Activated T-helper 1 cell treated with anti-CD3 and anti-CD28 coated beads, Interleukin-12 subunit alpha, Interleukin-12 subunit beta, Interleukin-2, Interleukin-4 antibody, amounts not matched to agents 30 ng/mL and 10 ng/mL and 1 ng/mL, durations not matched to agents 14 hours and 24 hours and 36 hours (primary cell): ENCODE results near the gene SLC39A5. TPM values are rescaled to one million over a fixed set of nuclear protein-coding genes. Genes with fewer than 3 reads are reported as not detected.
"Not testable (repeated sequence)": the region's sequence is repeated elsewhere in the genome, so short reads cannot be mapped to it uniquely, and the experiment has no call there.

Experiments
- DNase-seq: peaks from one replicate; pipeline ENCODE4 v3.0.0; 2021; ENCODE audit warnings: low spot score
- H3K27ac Mint-ChIP-seq: one replicate; pipeline ENCODE4 v1.8.0; 2021; ENCODE audit warnings: mild to moderate bottlenecking, mixed read lengths
- H3K27me3 Mint-ChIP-seq: one replicate; pipeline ENCODE4 v1.8.0; 2022; ENCODE audit warnings: mild to moderate bottlenecking, moderate library complexity, mixed read lengths; ENCODE audit not compliant: insufficient read depth
- H3K36me3 Mint-ChIP-seq: one replicate; pipeline ENCODE4 v1.8.0; 2021; ENCODE audit warnings: low read depth, mixed read lengths
- H3K4me1 Mint-ChIP-seq: one replicate; pipeline ENCODE4 v1.8.0; 2021; ENCODE audit warnings: low read depth, mixed read lengths
- H3K4me3 Mint-ChIP-seq: one replicate; pipeline ENCODE4 v1.8.0; 2021; ENCODE audit warnings: mild to moderate bottlenecking, moderate library complexity, mixed read lengths
- H3K9me3 Mint-ChIP-seq: one replicate; pipeline ENCODE4 v1.8.0; 2021; ENCODE audit warnings: mixed read lengths
- intact Hi-C: fragments of 100-400 bp; cut with micrococcal nuclease; formaldehyde crosslinking; loops from one replicate; pipeline ENCODE4 v1.15.1; 2024
- total RNA-seq: library from RNA; stranded (reverse); gene quantifications from 2 replicates; pipeline ENCODE4 v1.2.3, GENCODE V29; 2022

Gene SLC39A5
- 0.54 and 1.4 TPM in 2 replicates for total RNA-seq

GRCh38 chr12:56229916-56230431, at the start of gene SLC39A5:
Gene SLC39A5 (plus strand): TSS chr12:56230051. CDS start chr12:56231275, 1,224 bp downstream.
- H3K4me3 Mint-ChIP-seq: no peak within 1 kb of the TSS
- no peaks in the 10 kb centered on the region for H3K27me3 Mint-ChIP-seq
- no peak for DNase-seq
- intact Hi-C loops: no loop called here
- no peak within 1 kb of the TSS for H3K27ac Mint-ChIP-seq
- no peaks in the 10 kb centered on the region for H3K9me3 Mint-ChIP-seq
- H3K36me3 Mint-ChIP-seq: peaks cover 15% of the 10 kb centered on the region
- H3K4me1 Mint-ChIP-seq: peaks cover 12% of the 10 kb centered on the region

GRCh38 chr12:56186957-56187356, 42.9 kb upstream of the SLC39A5 start:
- intact Hi-C loops: loop anchor here (10.0 kb wide), 1 partner anchor 142 kb away; the partner anchor contains the start of gene RPS26
- no peaks in the 10 kb centered on the region for H3K9me3 Mint-ChIP-seq
- no peak for DNase-seq
- no peak overlapping the region for H3K27ac Mint-ChIP-seq
- peaks cover 2% of the 10 kb centered on the region for H3K27me3 Mint-ChIP-seq
- H3K36me3 Mint-ChIP-seq: peaks cover 24% of the 10 kb centered on the region
- peaks cover 43% of the 10 kb centered on the region for H3K4me1 Mint-ChIP-seq
- H3K4me3 Mint-ChIP-seq: peak overlapping the region; percentile 95

- intact Hi-C loops: loop anchor here (1.0 to 10.0 kb wide), 3 partner anchors 30 to 449 kb away; partner anchors contain the start of genes MYL6 and RPS26
- H3K36me3 Mint-ChIP-seq: peaks cover 24% of the 10 kb centered on the region
- no peak for DNase-seq
- peak overlapping the region; percentile 92 for H3K27ac Mint-ChIP-seq
- no peaks in the 10 kb centered on the region for H3K9me3 Mint-ChIP-seq
- peaks cover 2% of the 10 kb centered on the region for H3K27me3 Mint-ChIP-seq
- H3K4me1 Mint-ChIP-seq: peaks cover 52% of the 10 kb centered on the region
- H3K4me3 Mint-ChIP-seq: peak overlapping the region; percentile 95
Measured at GRCh38 chr12:56188131-56188777, 41.6 kb upstream of the SLC39A5 start.

GRCh38 chr12:56188778-56189098, 41.1 kb upstream of the SLC39A5 start:
- intact Hi-C loops: loop anchor here (1.0 to 10.0 kb wide), 6 partner anchors 30 to 450 kb away; partner anchors contain the start of genes MYL6 and RPS26
- Mint-ChIP-seq H3K27ac (peak overlapping the region; percentile 92), H3K9me3 (no peaks in the 10 kb centered on the region), H3K4me3 (peak overlapping the region; percentile 95), H3K27me3 (peaks cover 2% of the 10 kb centered on the region), H3K36me3 (peaks cover 23% of the 10 kb centered on the region), H3K4me1 (peaks cover 55% of the 10 kb centered on the region)
- DNase-seq: no peak

- peaks cover 20% of the 10 kb centered on the region for H3K36me3 Mint-ChIP-seq
- peaks cover 2% of the 10 kb centered on the region for H3K27me3 Mint-ChIP-seq
- H3K4me1 Mint-ChIP-seq: peaks cover 55% of the 10 kb centered on the region
Measured at GRCh38 chr12:56189099-56189917, 40.5 kb upstream of the SLC39A5 start, which contains the start of gene SMARCC2. Gene SMARCC2 (minus strand): TSS chr12:56189483. CDS start chr12:56189461, 22 bp downstream.

GRCh38 chr12:56189918-56190694, 39.7 kb upstream of the SLC39A5 start:
- Mint-ChIP-seq H3K4me3 (peak overlapping the region; percentile 93), H3K9me3 (no peaks in the 10 kb centered on the region), H3K27me3 (peaks cover 2% of the 10 kb centered on the region), H3K36me3 (peaks cover 12% of the 10 kb centered on the region), H3K27ac (peak overlapping the region; percentile 96), H3K4me1 (peaks cover 55% of the 10 kb centered on the region)
- DNase-seq: peak; percentile 77
- intact Hi-C loops: loop anchor here (1.0 to 10.0 kb wide), 7 partner anchors 38 to 451 kb away; partner anchors contain the start of genes APOF, MYL6B, RPS26 and STAT2

More at GRCh38 chr12:56189099-56189917, 40.5 kb upstream of the SLC39A5 start, which contains the start of gene SMARCC2:
- peak within 1 kb of the TSS; percentile 96 for H3K27ac Mint-ChIP-seq
- peak within 1 kb of the TSS; percentile 95 for H3K4me3 Mint-ChIP-seq
- H3K9me3 Mint-ChIP-seq: no peaks in the 10 kb centered on the region
- intact Hi-C loops: loop anchor here (1.0 to 10.0 kb wide), 5 partner anchors 63 to 451 kb away; partner anchors contain the start of gene RPS26
- DNase-seq: peak; percentile 85

GRCh38 chr12:56190695-56191155, 39.1 kb upstream of the SLC39A5 start:
- peaks cover 2% of the 10 kb centered on the region for H3K27me3 Mint-ChIP-seq
- DNase-seq: no peak
- intact Hi-C loops: loop anchor here (1.0 to 5.0 kb wide), 2 partner anchors 38 to 172 kb away; partner anchors contain the start of genes APOF, MYL6B and STAT2
- peaks cover 10% of the 10 kb centered on the region for H3K36me3 Mint-ChIP-seq
- peak overlapping the region; percentile 96 for H3K27ac Mint-ChIP-seq
- peaks cover 53% of the 10 kb centered on the region for H3K4me1 Mint-ChIP-seq
- peak overlapping the region; percentile 93 for H3K4me3 Mint-ChIP-seq
- H3K9me3 Mint-ChIP-seq: no peaks in the 10 kb centered on the region

- Mint-ChIP-seq H3K9me3 (no peaks in the 10 kb centered on the region), H3K36me3 (peaks cover 5% of the 10 kb centered on the region), H3K4me3 (no peak overlapping the region), H3K27me3 (peaks cover 2% of the 10 kb centered on the region), H3K4me1 (peaks cover 37% of the 10 kb centered on the region), H3K27ac (no peak overlapping the region)
- no peak for DNase-seq
- intact Hi-C loops: loop anchor here (2.0 to 5.0 kb wide), 2 partner anchors 74 to 170 kb away; partner anchors contain the start of genes APOF, COQ10A and STAT2
Measured at GRCh38 chr12:56192582-56192981, 37.3 kb upstream of the SLC39A5 start.

- Mint-ChIP-seq H3K36me3 (peaks cover 5% of the 10 kb centered on the region), H3K9me3 (no peaks in the 10 kb centered on the region), H3K4me1 (peaks cover 32% of the 10 kb centered on the region), H3K4me3 (no peak overlapping the region), H3K27ac (peak overlapping the region; percentile 59), H3K27me3 (peaks cover 2% of the 10 kb centered on the region)
- intact Hi-C loops: loop anchor here (1.0 to 5.0 kb wide), 6 partner anchors 31 to 275 kb away; partner anchors contain the start of genes ANKRD52, APOF, COQ10A and NABP2
- DNase-seq: peak; percentile 64
Measured at GRCh38 chr12:56193025-56193578, 36.7 kb upstream of the SLC39A5 start.

GRCh38 chr12:56196818-56197550, 32.9 kb upstream of the SLC39A5 start:
- intact Hi-C loops, H3K36me3 Mint-ChIP-seq, H3K4me3 Mint-ChIP-seq, H3K27ac Mint-ChIP-seq, DNase-seq, H3K9me3 Mint-ChIP-seq, H3K27me3 Mint-ChIP-seq: not testable (repeated sequence)
- peaks cover 11% of the 10 kb centered on the region for H3K4me1 Mint-ChIP-seq

GRCh38 chr12:56197921-56198635, 31.8 kb upstream of the SLC39A5 start:
- no peaks in the 10 kb centered on the region for H3K27me3 Mint-ChIP-seq
- no peak for DNase-seq
- H3K4me1 Mint-ChIP-seq: peaks cover 5% of the 10 kb centered on the region
- H3K4me3 Mint-ChIP-seq: no peak overlapping the region
- H3K27ac Mint-ChIP-seq: no peak overlapping the region
- peaks cover 2% of the 10 kb centered on the region for H3K36me3 Mint-ChIP-seq
- intact Hi-C loops: no loop called here
- H3K9me3 Mint-ChIP-seq: no peaks in the 10 kb centered on the region
